SK-N-SH (cell line): Measurements from ENCODE around the gene PRDM5. TPM values are rescaled to one million over a fixed set of nuclear protein-coding genes. Genes with fewer than 3 reads are reported as not detected.
A peak's percentile ranks its signal among the peaks of the same experiment; 100 is the strongest.

Experiments
- CTCF ChIA-PET: fragments of 300-600, 350-600 bp; formaldehyde crosslinking; extraction: SDS; loops from one replicate; lab custom pipeline; 2021; lab: Yijun Ruan, JAX
- POLR2A ChIA-PET: fragments of 350-600 bp; sonication (Branson Sonifier 250); formaldehyde crosslinking; extraction: SDS; loops from one replicate; lab custom pipeline; 2020; ENCODE audit warnings: antibody characterized with exemption, inconsistent platforms; lab: Yijun Ruan, JAX
- DNase-seq: peaks from one replicate; pipeline ENCODE4 v3.0.0; 2012
- H2AFZ ChIP-seq: fragments of 200-600 bp; sonication (generic); 2 replicates; pipeline ENCODE4 v1.8.1; 2016; ENCODE audit warnings: antibody characterized with exemption, mild to moderate bottlenecking, low read depth
- H3F3A ChIP-seq: fragments of 200-600 bp; sonication (generic); replicated peaks from 2 replicates; pipeline ENCODE3; 2016; ENCODE audit warnings: antibody characterized with exemption, mild to moderate bottlenecking; ENCODE audit not compliant: insufficient read depth
- H3K27ac ChIP-seq, 2 experiments: fragments of 200-500 bp in 1 of 2; fragments of 200-600 bp in 1 of 2; sonication (Bioruptor generic) in 1 of 2; sonication (generic), shearing (Covaris generic) in 1 of 2; 2 replicates each; pipeline versions ENCODE4 v1.5.1 to v1.6.1; 2014 to 2016; ENCODE audit warnings: low read depth in 2 of 2, inconsistent platforms in 1 of 2, low read length in 1 of 2, mild to moderate bottlenecking in 1 of 2, mixed read lengths in 1 of 2
- H3K27me3 ChIP-seq: fragments of 200-600 bp; sonication (generic), shearing (Covaris generic); 2 replicates; pipeline ENCODE4 v1.6.1; 2016; ENCODE audit warnings: mixed run types; ENCODE audit not compliant: insufficient read depth
- H3K36me3 ChIP-seq, 2 experiments: fragments of 200-500 bp in 1 of 2; fragments of 200-600 bp in 1 of 2; sonication (Bioruptor generic) in 1 of 2; sonication (generic) in 1 of 2; replicated peaks in 1 of 2; 2 replicates each; pipeline versions ENCODE3 to v1.5.1; 2014 to 2016; ENCODE audit warnings: low read length in 1 of 2, mild to moderate bottlenecking in 1 of 2; ENCODE audit not compliant: insufficient read depth in 2 of 2, control insufficient read depth in 1 of 2
- H3K4me1 ChIP-seq, 2 experiments: fragments of 200-500 bp in 1 of 2; fragments of 200-600 bp in 1 of 2; sonication (Bioruptor generic) in 1 of 2; sonication (generic), shearing (Covaris generic) in 1 of 2; 2 replicates each; pipeline versions ENCODE4 v1.5.1 to v1.6.1; 2014 to 2016; ENCODE audit warnings: low read depth in 1 of 2, low read length in 1 of 2, mixed run types in 1 of 2; ENCODE audit not compliant: insufficient read depth in 2 of 2, control insufficient read depth in 1 of 2
- H3K4me2 ChIP-seq: fragments of 200-600 bp; sonication (generic), shearing (Covaris generic); 2 replicates; pipeline ENCODE4 v1.6.1; 2017; ENCODE audit warnings: mixed run types
- H3K4me3 ChIP-seq, 2 experiments: fragments of 200-500 bp in 1 of 2; fragments of 200-600 bp in 1 of 2; sonication (Bioruptor generic) in 1 of 2; sonication (generic), shearing (Covaris generic) in 1 of 2; 2 replicates each; pipeline versions ENCODE4 v1.5.1 to v1.8.1; 2014 to 2016; ENCODE audit warnings: low read depth in 2 of 2, inconsistent platforms in 1 of 2, low read length in 1 of 2, mild to moderate bottlenecking in 1 of 2, mixed read lengths in 1 of 2, moderate library complexity in 1 of 2
- H3K79me2 ChIP-seq: fragments of 200-600 bp; sonication (generic); 2 replicates; pipeline ENCODE4 v1.8.1; 2017; ENCODE audit warnings: mild to moderate bottlenecking; ENCODE audit not compliant: insufficient read depth
- H3K9ac ChIP-seq: fragments of 200-600 bp; sonication (generic); 2 replicates; pipeline ENCODE4 v1.6.1; 2017; ENCODE audit warnings: mixed run types
- H3K9me2 ChIP-seq: fragments of 200-600 bp; sonication (generic); 2 replicates; pipeline ENCODE4 v1.6.1; 2017; ENCODE audit warnings: mixed run types
- H3K9me3 ChIP-seq: fragments of 200-600 bp; sonication (generic); 2 replicates; pipeline ENCODE4 v1.6.1; 2017; ENCODE audit warnings: mixed run types, mild to moderate bottlenecking, moderate library complexity
- H4K20me1 ChIP-seq: fragments of 200-600 bp; sonication (generic); 2 replicates; pipeline ENCODE4 v1.6.1; 2017; ENCODE audit warnings: mild to moderate bottlenecking, mixed run types; ENCODE audit not compliant: insufficient read depth
- ELF1 ChIP-seq: IDR thresholded peaks from 2 replicates; pipeline ENCODE4 v1.4.0; 2012
- EP300 ChIP-seq, 2 experiments: IDR thresholded peaks; 2 replicates each; pipeline versions ENCODE4 v1.4.0 to v1.6.1; 2012; ENCODE audit warnings: borderline replicate concordance in 1 of 2, low read depth in 1 of 2, low read length in 1 of 2
- EZH2phosphoT487 ChIP-seq: fragments of 200-600 bp; sonication (generic); IDR thresholded peaks from 2 replicates; pipeline ENCODE4 v1.6.1; 2017; ENCODE audit warnings: low read depth, mixed run types, mild to moderate bottlenecking, antibody characterized with exemption, moderate library complexity, borderline replicate concordance
- FOXJ3 ChIP-seq: sonication (generic); formaldehyde crosslinking; IDR thresholded peaks from 2 replicates; pipeline ENCODE4 v1.5.1; 2020; ENCODE audit warnings: mild to moderate bottlenecking, missing genetic modification reagents
- FOXM1 ChIP-seq: IDR thresholded peaks from 2 replicates; pipeline ENCODE4 v1.4.0; 2012; ENCODE audit warnings: low read depth, mild to moderate bottlenecking
- GATA2 ChIP-seq: sonication (generic); formaldehyde crosslinking; IDR thresholded peaks from 2 replicates; pipeline ENCODE4 v1.5.0; 2020; ENCODE audit warnings: mild to moderate bottlenecking, missing genetic modification reagents
- JUND ChIP-seq: IDR thresholded peaks from 2 replicates; pipeline ENCODE4 v1.4.0; 2012
- MEF2A ChIP-seq: IDR thresholded peaks from 2 replicates; pipeline ENCODE4 v1.4.0; 2012; ENCODE audit warnings: low read depth, borderline replicate concordance
- MXI1 ChIP-seq: IDR thresholded peaks from 2 replicates; pipeline ENCODE4 v1.6.1; 2012; ENCODE audit warnings: mild to moderate bottlenecking, low read depth, low read length, improper control_type of control experiment
- NFIC ChIP-seq: IDR thresholded peaks from 2 replicates; pipeline ENCODE4 v1.4.0; 2012; ENCODE audit warnings: borderline replicate concordance
- POLR2AphosphoS5 ChIP-seq: IDR thresholded peaks from 2 replicates; pipeline ENCODE4 v1.6.1; 2012; ENCODE audit warnings: low read depth, low read length
- RCOR1 ChIP-seq: fragments of 150-350 bp; IDR thresholded peaks from 2 replicates; pipeline ENCODE4 v1.6.1; 2017; ENCODE audit warnings: antibody characterized with exemption, low read length
- RFX5 ChIP-seq: IDR thresholded peaks from 2 replicates; pipeline ENCODE4 v1.6.1; 2012; ENCODE audit warnings: mild to moderate bottlenecking, improper control_type of control experiment, low read length
- RXRA ChIP-seq: IDR thresholded peaks from 2 replicates; pipeline ENCODE4 v1.4.0; 2012; ENCODE audit warnings: low read depth, mild to moderate bottlenecking, borderline replicate concordance
- SIN3A ChIP-seq: IDR thresholded peaks from 2 replicates; pipeline ENCODE4 v1.6.1; 2012; ENCODE audit warnings: low read depth, mild to moderate bottlenecking, low read length, moderate library complexity, borderline replicate concordance
- TAF1 ChIP-seq: IDR thresholded peaks from 2 replicates; pipeline ENCODE4 v1.6.1; 2012; ENCODE audit warnings: low read depth, mild to moderate bottlenecking, low read length, moderate library complexity, borderline replicate concordance
- TCF12 ChIP-seq: IDR thresholded peaks from 2 replicates; pipeline ENCODE4 v1.4.0; 2012
- TEAD4 ChIP-seq: IDR thresholded peaks from 2 replicates; pipeline ENCODE4 v1.4.0; 2012; ENCODE audit warnings: mild to moderate bottlenecking, borderline replicate concordance; ENCODE audit not compliant: insufficient read depth
- YY1 ChIP-seq: IDR thresholded peaks from 2 replicates; pipeline ENCODE4 v1.4.0; 2012; ENCODE audit warnings: low read depth, mild to moderate bottlenecking
- WGBS: methylation state at CpG from one replicate; pipeline ENCODE4 v1.1.6; 2017; ENCODE audit warnings: low lambda C conversion rate; 5-methylcytosine and 5-hydroxymethylcytosine counted together
- polyA plus RNA-seq, 3 experiments: library from polyadenylated mRNA; depleted of rRNA; stranded (reverse); fragments of >200 nt; gene quantifications; 2 replicates each; pipeline ENCODE4 v1.2.3, GENCODE V29; 2012
- TF ChIP-seq, protein P1 (sequence below): fragments of 150-350 bp; IDR thresholded peaks from 2 replicates; pipeline ENCODE4 v1.6.1; 2016; ENCODE audit warnings: mild to moderate bottlenecking, low read depth, low read length
- TF ChIP-seq, protein P2 (sequence below): IDR thresholded peaks from 2 replicates; pipeline ENCODE4 v1.4.0; 2012; ENCODE audit warnings: low read depth, borderline replicate concordance
- TF ChIP-seq, protein P3 (sequence below): IDR thresholded peaks from 2 replicates; pipeline ENCODE4; 2012
- TF ChIP-seq, protein P4 (sequence below): IDR thresholded peaks from 2 replicates; pipeline ENCODE4 v1.4.0; 2012; ENCODE audit warnings: low read depth

Gene PRDM5
- polyA plus RNA-seq, 1 of the 3 experiments (the other 2 are of a cell fraction) = 3.8 TPM

DNA sequence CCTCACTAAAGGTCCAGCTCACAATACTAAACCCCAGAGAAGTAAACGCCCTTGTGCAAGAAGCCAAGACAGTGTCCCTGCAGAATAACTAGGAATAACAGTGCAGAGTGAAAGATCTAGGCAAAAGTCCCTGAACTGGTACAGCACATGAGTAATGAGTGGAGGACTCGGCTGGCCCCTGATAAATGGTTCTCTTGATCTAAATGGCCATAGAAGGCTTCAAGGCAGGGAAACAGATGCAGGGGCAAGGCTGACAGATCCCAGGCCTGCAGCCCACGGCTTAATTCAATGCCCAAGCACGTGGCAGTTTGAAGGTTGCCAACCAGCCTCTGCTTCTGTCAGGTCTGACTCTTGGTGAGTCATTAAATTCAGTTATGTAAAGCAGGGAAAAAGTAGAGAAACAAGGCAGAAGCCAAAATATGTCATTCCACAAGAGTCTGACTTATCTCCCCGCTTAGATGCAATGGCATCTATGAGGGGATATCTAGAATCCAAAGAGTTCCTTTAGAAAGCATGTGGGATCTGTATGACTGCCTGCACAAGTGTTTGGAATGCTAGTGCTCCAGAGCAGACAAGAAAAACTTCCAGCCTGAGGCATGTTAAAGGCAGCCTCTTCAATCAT is 121.3 kb downstream of the PRDM5 start (continued):
- TF ChIP-seq, protein P1, sequence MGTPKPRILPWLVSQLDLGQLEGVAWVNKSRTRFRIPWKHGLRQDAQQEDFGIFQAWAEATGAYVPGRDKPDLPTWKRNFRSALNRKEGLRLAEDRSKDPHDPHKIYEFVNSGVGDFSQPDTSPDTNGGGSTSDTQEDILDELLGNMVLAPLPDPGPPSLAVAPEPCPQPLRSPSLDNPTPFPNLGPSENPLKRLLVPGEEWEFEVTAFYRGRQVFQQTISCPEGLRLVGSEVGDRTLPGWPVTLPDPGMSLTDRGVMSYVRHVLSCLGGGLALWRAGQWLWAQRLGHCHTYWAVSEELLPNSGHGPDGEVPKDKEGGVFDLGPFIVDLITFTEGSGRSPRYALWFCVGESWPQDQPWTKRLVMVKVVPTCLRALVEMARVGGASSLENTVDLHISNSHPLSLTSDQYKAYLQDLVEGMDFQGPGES = no peak
- peak; percentile 100 for TF ChIP-seq MXI1
- TF ChIP-seq RFX5 = no peak
- peak; percentile 75 for TF ChIP-seq FOXJ3 (CRISPR knock-in tag)
- no peak for TF ChIP-seq TAF1
- TF ChIP-seq TCF12 = peak; percentile 97
- TF ChIP-seq, protein P2, sequence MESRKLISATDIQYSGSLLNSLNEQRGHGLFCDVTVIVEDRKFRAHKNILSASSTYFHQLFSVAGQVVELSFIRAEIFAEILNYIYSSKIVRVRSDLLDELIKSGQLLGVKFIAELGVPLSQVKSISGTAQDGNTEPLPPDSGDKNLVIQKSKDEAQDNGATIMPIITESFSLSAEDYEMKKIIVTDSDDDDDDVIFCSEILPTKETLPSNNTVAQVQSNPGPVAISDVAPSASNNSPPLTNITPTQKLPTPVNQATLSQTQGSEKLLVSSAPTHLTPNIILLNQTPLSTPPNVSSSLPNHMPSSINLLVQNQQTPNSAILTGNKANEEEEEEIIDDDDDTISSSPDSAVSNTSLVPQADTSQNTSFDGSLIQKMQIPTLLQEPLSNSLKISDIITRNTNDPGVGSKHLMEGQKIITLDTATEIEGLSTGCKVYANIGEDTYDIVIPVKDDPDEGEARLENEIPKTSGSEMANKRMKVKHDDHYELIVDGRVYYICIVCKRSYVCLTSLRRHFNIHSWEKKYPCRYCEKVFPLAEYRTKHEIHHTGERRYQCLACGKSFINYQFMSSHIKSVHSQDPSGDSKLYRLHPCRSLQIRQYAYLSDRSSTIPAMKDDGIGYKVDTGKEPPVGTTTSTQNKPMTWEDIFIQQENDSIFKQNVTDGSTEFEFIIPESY = peak; percentile 60; the same call in 1 of the 2 replicates
- TF ChIP-seq JUND = peak; percentile 85
- TF ChIP-seq NFIC = peak; percentile 89
- peak; percentile 74 for TF ChIP-seq POLR2AphosphoS5

DNA sequence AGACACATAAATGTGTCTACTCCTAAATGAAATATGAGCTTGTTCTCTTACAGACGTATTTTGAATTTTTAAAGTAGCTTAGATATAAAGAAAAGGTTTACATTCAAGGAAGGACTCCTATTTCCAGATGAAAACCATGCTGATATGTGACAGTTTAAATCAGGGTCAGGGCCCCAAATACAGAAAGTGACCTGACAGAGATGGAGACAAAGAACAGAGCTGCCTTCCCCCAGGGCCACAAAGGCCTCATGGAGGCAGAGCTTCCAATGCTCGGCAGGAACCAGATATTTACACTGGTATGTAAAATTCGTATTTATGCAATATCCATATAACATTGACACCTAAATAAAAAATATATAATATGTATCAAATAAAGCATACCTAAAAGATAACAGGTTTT is 124.0 kb downstream of the PRDM5 start:
- CTCF ChIA-PET = interaction anchor here (1.6 to 2.6 kb wide), 2 partner anchors 31 to 80 kb away, joined by 3 to 9 read pairs; no protein-coding TSS in a partner anchor
- TF ChIP-seq RXRA (no peak), EP300 (IDR thresholded peaks at IDR 0.05; ENCODE audit: borderline replicate concordance in 1 of 2, low read depth in 1 of 2, low read length in 1 of 2) (peak in 1 of 2 experiments; percentile 67; a peak in 2 of 4 replicates), RCOR1 (0 out of 2 replicates have a peak, but pooled peaks have one; percentile 13)

GRCh38 chr4:120796271-120796670 is 126.3 kb downstream of the PRDM5 start:
- WGBS = 80% methylated on average over 3 of the region's 3 CpGs
- no peaks in the 10 kb centered on the region for H3K36me3 ChIP-seq
- H3K27me3 ChIP-seq = no peaks in the 10 kb centered on the region
- H3K4me2 ChIP-seq = no peak overlapping the region
- H3K9ac ChIP-seq = no peak overlapping the region
- no peaks in the 10 kb centered on the region for H3K9me3 ChIP-seq
- H3K27ac ChIP-seq = no peak overlapping the region
- ChIA-PET CTCF (no interaction called here), POLR2A (no interaction called here)
- H4K20me1 ChIP-seq = no peaks in the 10 kb centered on the region
- H3F3A ChIP-seq = peaks cover 5% of the 10 kb centered on the region
- no peak overlapping the region for H2AFZ ChIP-seq
- no peaks in the 10 kb centered on the region for H3K79me2 ChIP-seq
- no peaks in the 10 kb centered on the region for H3K9me2 ChIP-seq
- no peak for DNase-seq
- H3K4me1 ChIP-seq = peaks cover 4 to 8% of the 10 kb centered on the region in 2 experiments; a peak in 2 of 4 replicates
- no peak overlapping the region for H3K4me3 ChIP-seq
- no peak for TF ChIP-seq GATA2
- no peak for TF ChIP-seq TCF12
- TF ChIP-seq, protein P3, sequence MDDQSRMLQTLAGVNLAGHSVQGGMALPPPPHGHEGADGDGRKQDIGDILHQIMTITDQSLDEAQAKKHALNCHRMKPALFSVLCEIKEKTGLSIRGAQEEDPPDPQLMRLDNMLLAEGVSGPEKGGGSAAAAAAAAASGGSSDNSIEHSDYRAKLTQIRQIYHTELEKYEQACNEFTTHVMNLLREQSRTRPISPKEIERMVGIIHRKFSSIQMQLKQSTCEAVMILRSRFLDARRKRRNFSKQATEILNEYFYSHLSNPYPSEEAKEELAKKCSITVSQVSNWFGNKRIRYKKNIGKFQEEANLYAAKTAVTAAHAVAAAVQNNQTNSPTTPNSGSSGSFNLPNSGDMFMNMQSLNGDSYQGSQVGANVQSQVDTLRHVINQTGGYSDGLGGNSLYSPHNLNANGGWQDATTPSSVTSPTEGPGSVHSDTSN = no peak
- TF ChIP-seq SIN3A = no peak
- no peak for TF ChIP-seq EZH2phosphoT487
- TF ChIP-seq MEF2A = no peak
- TF ChIP-seq ELF1 = no peak
- no peak for TF ChIP-seq YY1
- no peak for TF ChIP-seq FOXM1
- TF ChIP-seq TEAD4 = no peak
- TF ChIP-seq POLR2AphosphoS5 = no peak
- TF ChIP-seq EP300 (IDR thresholded peaks at IDR 0.05; ENCODE audit: borderline replicate concordance in 1 of 2, low read depth in 1 of 2, low read length in 1 of 2) = no peak
- TF ChIP-seq, protein P4, sequence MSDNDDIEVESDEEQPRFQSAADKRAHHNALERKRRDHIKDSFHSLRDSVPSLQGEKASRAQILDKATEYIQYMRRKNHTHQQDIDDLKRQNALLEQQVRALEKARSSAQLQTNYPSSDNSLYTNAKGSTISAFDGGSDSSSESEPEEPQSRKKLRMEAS = no peak

More for the DNA sequence above, 124.0 kb downstream of the PRDM5 start:
- Histone ChIP-seq H3K79me2 (no peaks in the 10 kb centered on the region), H3K27me3 (no peaks in the 10 kb centered on the region), H3K4me1 (peaks cover 4 to 11% of the 10 kb centered on the region in 2 experiments; a peak in 2 of 4 replicates), H2AFZ (no peak overlapping the region), H3K9me3 (no peaks in the 10 kb centered on the region), H3K27ac (no peak overlapping the region), H3F3A (peaks cover 11% of the 10 kb centered on the region), H3K9ac (no peak overlapping the region), H3K9me2 (no peaks in the 10 kb centered on the region), H3K36me3 (no peaks in the 10 kb centered on the region), H4K20me1 (no peaks in the 10 kb centered on the region), H3K4me3 (no peak overlapping the region), H3K4me2 (no peak overlapping the region)
- POLR2A ChIA-PET = no interaction called here
- WGBS = 86% methylated on average over 3 of the region's 3 CpGs
- DNase-seq = peak; percentile 19
